ENCODE data around the gene GNB4.

DNA sequence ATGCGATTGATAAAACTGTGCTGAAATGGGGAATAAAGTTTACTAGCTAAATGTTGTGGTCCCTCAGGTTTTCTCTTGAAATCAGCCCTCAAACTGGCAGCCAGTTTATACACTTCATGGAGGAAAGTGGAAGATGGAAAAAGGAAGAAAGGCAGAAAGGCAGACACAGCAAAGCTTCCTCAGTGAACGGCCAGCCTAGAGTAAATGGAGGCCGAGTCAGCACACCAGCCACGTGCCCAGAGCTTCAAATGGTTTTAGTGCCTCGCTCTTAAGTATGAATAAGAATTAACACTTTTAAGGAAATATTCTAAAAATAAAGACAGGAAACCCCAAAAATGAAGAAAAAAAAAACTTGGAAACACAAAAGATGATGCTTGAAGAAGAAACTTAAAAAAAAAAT is 48.3 kb downstream of the GNB4 start:
- no peak for TF ChIP-seq CTCF (IDR thresholded peaks at IDR 0.05; ENCODE audit: insufficient read depth, low read depth, low read length)
- no peak for TF ChIP-seq EZH2 (IDR thresholded peaks at IDR 0.05; ENCODE audit: insufficient read depth, low read length)

All from astrocyte (in vitro differentiated cells and primary cell).